IMR-90 (cell line): ENCODE data around the gene GPATCH8. TPM values are rescaled to one million over a fixed set of nuclear protein-coding genes. Genes with fewer than 3 reads are reported as not detected.
A peak's percentile ranks its signal among the peaks of the same experiment; 100 is the strongest.
"Not testable (repeated sequence)": the region's sequence is repeated elsewhere in the genome, so short reads cannot be mapped to it uniquely, and the experiment has no call there.

Experiments used
- ATAC-seq: fragments of 200-7000 bp; cut with Tn5 transposase; 2 replicates; pipeline ENCODE4 v1.9.1; 2020; ENCODE audit warnings: low read depth, mild to moderate bottlenecking, moderate library complexity
- BruUV-seq: library from RNA; stranded (reverse); fragments of 400-500 nt; replicated peaks from 2 replicates; lab custom pipeline; 2021; lab: Mats Ljungman, UMichigan
- CTCF ChIA-PET: fragments of 300-600 bp; formaldehyde crosslinking; extraction: SDS; loops from one replicate; lab custom pipeline; 2021; ENCODE audit warnings: antibody characterized with exemption; lab: Yijun Ruan, JAX
- POLR2A ChIA-PET: fragments of 300-600 bp; sonication (Branson Sonifier 250); formaldehyde crosslinking; loops from one replicate; lab custom pipeline; 2022; ENCODE audit warnings: antibody characterized with exemption; ENCODE audit not compliant: unreplicated experiment; lab: Charles Lee
- DNase-seq: peaks from one replicate; pipeline ENCODE4 v3.0.0; 2013
- H2AFZ ChIP-seq: replicated peaks from 2 replicates; pipeline ENCODE3; 2013; ENCODE audit warnings: low read length, mild to moderate bottlenecking; ENCODE audit not compliant: poor library complexity
- H2AK5ac ChIP-seq: 2 replicates; pipeline ENCODE4 v1.6.1; 2013; ENCODE audit warnings: low read depth, low read length, inconsistent platforms
- H2AK9ac ChIP-seq: replicated peaks from 2 replicates; pipeline ENCODE3; 2013; ENCODE audit warnings: mild to moderate bottlenecking, low read depth, low read length, moderate library complexity; ENCODE audit not compliant: poor library complexity
- H2BK120ac ChIP-seq: 2 replicates; pipeline ENCODE4 v1.6.1; 2013; ENCODE audit warnings: low read depth, low read length, inconsistent platforms
- H2BK15ac ChIP-seq: 3 replicates; pipeline ENCODE4 v1.6.1; 2013; ENCODE audit warnings: low read depth, low read length, inconsistent platforms
- H2BK20ac ChIP-seq: 2 replicates; pipeline ENCODE4 v1.6.1; 2013; ENCODE audit warnings: low read depth, mild to moderate bottlenecking, inconsistent platforms, low read length, moderate library complexity
- H2BK5ac ChIP-seq: 2 replicates; pipeline ENCODE4 v1.6.1; 2013; ENCODE audit warnings: mild to moderate bottlenecking, low read depth, low read length, inconsistent platforms; ENCODE audit not compliant: poor library complexity, severe bottlenecking
- H3K14ac ChIP-seq: replicated peaks from 2 replicates; pipeline ENCODE4 v1.6.1; 2013; ENCODE audit warnings: low read depth, low read length, inconsistent platforms
- H3K18ac ChIP-seq: 2 replicates; pipeline ENCODE4 v1.6.1; 2013; ENCODE audit warnings: low read depth, low read length, control low read depth
- H3K23ac ChIP-seq: 2 replicates; pipeline ENCODE4 v1.6.1; 2013; ENCODE audit warnings: low read depth, low read length, inconsistent platforms
- H3K27ac ChIP-seq: 2 replicates; pipeline ENCODE4 v1.5.1; 2013; ENCODE audit warnings: mild to moderate bottlenecking, control low read depth, low read length; ENCODE audit not compliant: insufficient read depth
- H3K27me3 ChIP-seq: 2 replicates; pipeline ENCODE4 v1.6.1; 2013; ENCODE audit warnings: low read length; ENCODE audit not compliant: control insufficient read depth, insufficient read depth
- H3K36me3 ChIP-seq: 2 replicates; pipeline ENCODE4 v1.6.1; 2013; ENCODE audit warnings: low read length, mixed read lengths; ENCODE audit not compliant: control insufficient read depth, insufficient read depth
- H3K4ac ChIP-seq: 2 replicates; pipeline ENCODE4 v1.6.1; 2013; ENCODE audit warnings: low read depth, low read length, inconsistent platforms
- H3K4me1 ChIP-seq: 2 replicates; pipeline ENCODE4 v1.6.1; 2013; ENCODE audit warnings: low read length, mixed read lengths; ENCODE audit not compliant: control insufficient read depth, insufficient read depth
- H3K4me2 ChIP-seq: 2 replicates; pipeline ENCODE4 v1.6.1; 2013; ENCODE audit warnings: low read depth, mild to moderate bottlenecking, control low read depth, low read length, moderate library complexity
- H3K4me3 ChIP-seq: 2 replicates; pipeline ENCODE4 v1.5.1; 2013; ENCODE audit warnings: low read depth, mild to moderate bottlenecking, control low read depth, low read length, moderate library complexity; ENCODE audit not compliant: insufficient read depth
- H3K56ac ChIP-seq: 2 replicates; pipeline ENCODE4 v1.6.1; 2013; ENCODE audit warnings: low read length, inconsistent platforms; ENCODE audit not compliant: insufficient read depth; ENCODE audit errors: extremely low read depth
- H3K79me1 ChIP-seq, 2 experiments: 2 replicates each; pipeline ENCODE4 v1.6.1; 2013; ENCODE audit warnings: low read length in 2 of 2, inconsistent platforms in 1 of 2, low read depth in 1 of 2
- H3K9ac ChIP-seq: 2 replicates; pipeline ENCODE4 v1.6.1; 2013; ENCODE audit warnings: low read depth, low read length, control low read depth
- H3K9me1 ChIP-seq: 2 replicates; pipeline ENCODE4 v1.6.1; 2013; ENCODE audit warnings: low read length, inconsistent platforms; ENCODE audit not compliant: insufficient read depth
- H3K9me3 ChIP-seq: 2 replicates; pipeline ENCODE4 v1.6.1; 2013; ENCODE audit warnings: low read length; ENCODE audit not compliant: control insufficient read depth, insufficient read depth
- H4K20me1 ChIP-seq: 2 replicates; pipeline ENCODE4 v1.6.1; 2013; ENCODE audit warnings: low read length, inconsistent platforms; ENCODE audit not compliant: insufficient read depth
- H4K5ac ChIP-seq: 2 replicates; pipeline ENCODE4 v1.6.1; 2013; ENCODE audit warnings: mild to moderate bottlenecking, low read depth, low read length, control low read depth
- H4K8ac ChIP-seq, 2 experiments: 2 replicates each; pipeline ENCODE4 v1.6.1; 2013; ENCODE audit warnings: low read depth in 2 of 2, low read length in 2 of 2, control low read depth in 1 of 2, inconsistent platforms in 1 of 2
- H4K91ac ChIP-seq: 2 replicates; pipeline ENCODE4 v1.6.1; 2013; ENCODE audit warnings: low read depth, low read length, inconsistent platforms; ENCODE audit not compliant: insufficient read depth
- BHLHE40 ChIP-seq: fragments of 150-350 bp; IDR thresholded peaks from 2 replicates; pipeline ENCODE4 v1.6.1; 2016; ENCODE audit warnings: mild to moderate bottlenecking, low read depth, low read length
- MAFK ChIP-seq: IDR thresholded peaks from 2 replicates; pipeline ENCODE4 v1.6.1; 2012; ENCODE audit warnings: low read depth, low read length, improper control_type of control experiment
- NFE2L2 ChIP-seq: fragments of 150-350 bp; IDR thresholded peaks from 2 replicates; pipeline ENCODE4 v1.6.1; 2016; ENCODE audit warnings: low read depth, mild to moderate bottlenecking, low read length
- WGBS, 2 experiments: methylation state at CpG; one replicate each; pipeline versions ENCODE4 v1.1.5 to v1.1.7; 2013; ENCODE audit warnings: missing lambda C conversion rate in 2 of 2; ENCODE audit not compliant: insufficient read length in 1 of 2; ENCODE audit errors: extremely low coverage in 2 of 2; 5-methylcytosine and 5-hydroxymethylcytosine counted together
- dilution Hi-C: fragments of 300-500 bp; cut with HindIII; formaldehyde crosslinking; loops from one replicate; pipeline ENCODE4 v1.14.3; 2018; ENCODE audit warnings: low sequenced_read_pairs; ENCODE audit not compliant: unreplicated experiment
- in situ Hi-C: fragments of 300-500 bp; cut with MboI; formaldehyde crosslinking; loops from 3 replicates; pipeline ENCODE4 v1.14.3; 2019; ENCODE audit warnings: low sequenced_read_pairs, inconsistent platforms, mixed read lengths
- intact Hi-C: fragments of 100-400 bp; cut with micrococcal nuclease; formaldehyde crosslinking; loops from 2 replicates; pipeline ENCODE4 v1.10.0; 2022
- polyA plus RNA-seq, 3 experiments: library from polyadenylated mRNA; depleted of rRNA; stranded (reverse); fragments of >200 nt; gene quantifications; 2 replicates each; pipeline ENCODE4 v1.2.3, GENCODE V29; 2012; ENCODE audit warnings: low replicate concordance in 1 of 3
- total RNA-seq: library from RNA; depleted of rRNA; stranded (reverse); fragments of >200 nt; gene quantifications from 2 replicates; pipeline ENCODE4 v1.2.3, GENCODE V29; 2012
- TF ChIP-seq, protein P1 (sequence below): fragments of 150-350 bp; IDR thresholded peaks from 2 replicates; pipeline ENCODE4 v1.6.1; 2017; ENCODE audit warnings: mild to moderate bottlenecking, antibody characterized with exemption, low read length, low read depth

GPATCH8 gene
- total and polyA plus RNA-seq, 2 of the 4 experiments (the other 2 are of a cell fraction): 8.8 to 13.2 TPM

DNA sequence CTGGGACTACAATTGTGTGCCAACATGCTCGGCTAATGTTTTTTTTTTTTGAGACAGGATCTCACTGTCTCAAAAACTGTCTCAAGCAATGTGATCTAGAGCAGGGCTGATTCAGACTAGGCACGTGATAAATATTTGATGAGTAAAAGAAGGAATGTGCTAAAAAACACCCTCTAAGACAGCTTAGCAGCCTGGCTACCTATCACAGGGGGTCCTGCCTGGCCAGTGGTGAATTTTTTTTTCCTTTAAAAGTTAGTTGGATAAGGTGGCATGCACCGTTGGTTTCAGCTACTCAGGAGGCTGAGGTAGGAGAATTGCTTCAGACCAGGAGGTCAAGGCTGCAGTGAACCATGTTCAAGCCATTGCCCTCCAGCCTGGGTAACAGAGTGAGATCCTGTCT is 14.8 kb upstream of the GPATCH8 start:
- dilution Hi-C loops: no loop called here

DNA sequence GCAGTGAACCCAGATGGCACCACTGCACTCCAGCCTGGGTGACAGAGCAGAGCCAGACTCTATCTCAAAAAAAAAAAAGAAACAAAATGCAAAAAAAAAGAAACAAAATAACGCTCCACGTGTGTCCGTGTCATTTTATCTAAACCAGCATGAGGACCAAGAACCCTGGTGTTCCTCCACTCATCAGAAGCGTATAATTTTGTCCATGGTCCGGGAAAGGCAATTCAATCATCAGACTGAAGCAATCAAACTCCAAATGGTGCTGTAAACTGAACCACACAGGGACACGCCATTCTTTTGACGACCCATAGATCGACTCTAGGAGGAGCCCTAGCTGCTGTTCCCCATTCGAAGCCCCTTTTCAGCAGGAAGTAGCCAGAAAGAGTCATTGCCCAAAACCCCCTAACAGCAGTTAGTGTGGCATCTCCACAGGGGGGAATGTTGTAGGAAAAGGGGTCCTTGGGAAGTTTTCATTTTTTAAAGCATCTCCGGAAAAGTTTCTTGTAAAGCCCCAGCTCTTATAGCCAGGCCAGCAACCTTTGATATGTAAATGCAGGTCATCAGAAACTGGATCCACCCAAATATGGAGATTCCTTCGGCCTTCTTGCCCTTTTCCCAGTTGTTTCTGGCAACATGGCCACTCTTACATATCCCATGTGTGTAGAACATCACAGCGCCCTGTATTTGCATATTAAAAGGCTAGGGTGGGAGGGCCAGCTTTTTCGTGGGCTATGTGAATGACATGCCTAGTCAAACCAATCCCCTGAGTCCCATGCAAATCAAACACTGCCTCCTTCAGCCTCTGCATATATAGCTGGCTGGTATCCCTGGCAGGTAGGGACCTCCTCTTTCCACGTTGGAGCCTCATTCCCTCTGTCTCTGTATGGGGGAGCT is 8.3 kb upstream of the GPATCH8 start:
- H4K8ac ChIP-seq, H3K9me1 ChIP-seq, intact Hi-C loops, H2BK5ac ChIP-seq, H2AK9ac ChIP-seq, H3K4ac ChIP-seq, H4K91ac ChIP-seq, POLR2A ChIA-PET, H2BK120ac ChIP-seq, BruUV-seq, H2AK5ac ChIP-seq, H3K23ac ChIP-seq, H3K27me3 ChIP-seq, H3K56ac ChIP-seq, H3K18ac ChIP-seq, H3K27ac ChIP-seq, H3K4me3 ChIP-seq, H3K4me2 ChIP-seq, H2BK20ac ChIP-seq, H3K4me1 ChIP-seq, H4K20me1 ChIP-seq, H3K14ac ChIP-seq, H3K36me3 ChIP-seq, dilution Hi-C loops, H3K9ac ChIP-seq, H3K9me3 ChIP-seq, H2BK15ac ChIP-seq, H3K79me1 ChIP-seq: not testable (repeated sequence)
- ATAC-seq (0 out of 2 replicates have a peak, but pooled peaks have one; percentile 35), DNase-seq (peak; percentile 20)
- 40% methylated on average over 2 of the region's 14 CpGs; no CpG with 5 or more reads in 1 of the 2 experiments for WGBS, 2 experiments
- in situ Hi-C loops: loop anchor here (25.0 kb wide), 1 partner anchor 299 kb away; the partner anchor contains the start of gene UBTF
- CTCF ChIA-PET: interaction anchor here (0.6 to 0.7 kb wide), 4 partner anchors 13 to 183 kb away, joined by 3 to 4 read pairs (median 3); no protein-coding TSS in a partner anchor
- H4K5ac ChIP-seq: peak overlapping the region; percentile 42; the same call in 1 of the 2 replicates
- H2AFZ ChIP-seq: peak overlapping the region; percentile 65

More for the DNA sequence above, 14.8 kb upstream of the GPATCH8 start:
- Histone ChIP-seq H3K9me3 (no peaks in the 10 kb centered on the region), H4K20me1 (no peaks in the 10 kb centered on the region), H2BK20ac (no peak overlapping the region), H3K56ac (no peak overlapping the region; the same call in 1 of the 2 replicates), H2BK15ac (no peak overlapping the region), H3K4me1 (peaks cover 4% of the 10 kb centered on the region), H3K9me1 (no peaks in the 10 kb centered on the region), H3K9ac (no peak overlapping the region), H3K18ac (peak overlapping the region; percentile 55; the same call in 1 of the 2 replicates), H4K5ac (no peak overlapping the region), H3K4me2 (peak overlapping the region; percentile 66), H3K4ac (no peak overlapping the region), H2AK9ac (no peak overlapping the region), H2AFZ (no peak overlapping the region), H3K79me1 (no peaks in the 10 kb centered on the region), H2BK5ac (no peak overlapping the region), H3K14ac (0 out of 2 replicates have a peak overlapping the region, but pooled peaks have one; percentile 9), H2AK5ac (no peak overlapping the region), H3K36me3 (no peaks in the 10 kb centered on the region), H4K8ac (peak overlapping the region in 1 of 2 experiments; percentile 62; a peak in 1 of 4 replicates), H3K4me3 (no peak overlapping the region), H3K27me3 (no peaks in the 10 kb centered on the region), H3K23ac (no peak overlapping the region), H4K91ac (no peak overlapping the region), H2BK120ac (no peak overlapping the region; the same call in 1 of the 2 replicates), H3K27ac (peak overlapping the region; percentile 44; the same call in 1 of the 2 replicates)
- no TSS peak for BruUV-seq
- ATAC-seq: peak; percentile 87
- in situ Hi-C loops (loop anchor here (25.0 kb wide), 1 partner anchor 306 kb away; the partner anchor contains the start of gene UBTF), intact Hi-C loops (no loop called here)
- DNase-seq: peak; percentile 51
- no CpG with 5 or more reads among the region's 3 CpGs for WGBS, 2 experiments
- ChIA-PET CTCF (interaction anchor here (1.1 kb wide), 1 partner anchor 16 kb away, joined by 4 read pairs; no protein-coding TSS in a partner anchor), POLR2A (interaction anchor here (1.1 kb wide), 1 partner anchor 39 kb away, joined by 3 read pairs; no protein-coding TSS in a partner anchor)
- TF ChIP-seq NFE2L2 (no peak), MAFK (no peak), BHLHE40 (peak; percentile 88)
- TF ChIP-seq, protein P1, sequence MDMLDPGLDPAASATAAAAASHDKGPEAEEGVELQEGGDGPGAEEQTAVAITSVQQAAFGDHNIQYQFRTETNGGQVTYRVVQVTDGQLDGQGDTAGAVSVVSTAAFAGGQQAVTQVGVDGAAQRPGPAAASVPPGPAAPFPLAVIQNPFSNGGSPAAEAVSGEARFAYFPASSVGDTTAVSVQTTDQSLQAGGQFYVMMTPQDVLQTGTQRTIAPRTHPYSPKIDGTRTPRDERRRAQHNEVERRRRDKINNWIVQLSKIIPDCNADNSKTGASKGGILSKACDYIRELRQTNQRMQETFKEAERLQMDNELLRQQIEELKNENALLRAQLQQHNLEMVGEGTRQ: peak; percentile 69; the same call in 1 of the 2 replicates
